Measurements from ENCODE around the gene ITGA5.

Gene ITGA5

DNA sequence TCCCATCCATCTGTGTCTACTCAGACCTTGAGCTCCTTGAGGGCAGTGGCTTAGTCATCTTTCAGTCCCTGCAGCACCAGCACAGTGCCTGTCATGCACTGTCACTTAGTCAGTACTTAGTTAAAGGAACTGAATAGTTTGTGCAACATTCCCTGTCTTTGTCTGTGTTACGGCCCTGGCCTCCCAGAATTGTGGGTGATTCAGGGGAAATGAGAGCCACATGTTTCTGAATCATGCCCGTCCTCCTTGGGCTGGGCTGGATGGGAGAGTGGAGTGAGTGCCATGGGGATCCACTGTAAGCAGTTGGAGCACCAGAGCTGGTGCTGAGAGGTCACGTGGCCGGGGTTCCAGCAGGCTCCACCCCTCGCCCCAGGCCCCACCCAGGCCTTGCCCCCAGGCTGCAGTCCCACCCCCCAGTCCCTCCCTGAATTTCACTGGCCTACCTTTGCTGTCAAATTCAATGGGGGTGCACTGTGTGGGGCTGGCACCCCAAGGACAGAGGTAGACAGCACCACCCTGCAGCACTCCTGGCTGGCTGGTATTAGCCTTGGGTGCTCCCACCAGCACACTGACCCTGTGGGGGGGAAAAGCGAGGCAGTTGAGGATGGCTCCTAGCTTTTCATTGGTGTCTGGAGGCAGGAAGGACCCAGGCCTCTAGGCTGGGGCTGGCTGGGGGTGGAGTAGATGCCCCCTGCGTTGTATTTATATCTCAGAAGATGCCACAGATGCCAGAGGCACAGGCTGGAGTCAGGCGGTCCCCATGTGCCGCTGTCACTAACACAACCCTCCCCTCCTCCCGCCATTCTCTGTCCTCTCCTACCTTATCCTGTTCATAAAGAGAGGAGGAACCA, 7.5 kb downstream of the ITGA5 start:
- DNase-seq (ENCODE audit: low spot score): peak; percentile 99

DNA sequence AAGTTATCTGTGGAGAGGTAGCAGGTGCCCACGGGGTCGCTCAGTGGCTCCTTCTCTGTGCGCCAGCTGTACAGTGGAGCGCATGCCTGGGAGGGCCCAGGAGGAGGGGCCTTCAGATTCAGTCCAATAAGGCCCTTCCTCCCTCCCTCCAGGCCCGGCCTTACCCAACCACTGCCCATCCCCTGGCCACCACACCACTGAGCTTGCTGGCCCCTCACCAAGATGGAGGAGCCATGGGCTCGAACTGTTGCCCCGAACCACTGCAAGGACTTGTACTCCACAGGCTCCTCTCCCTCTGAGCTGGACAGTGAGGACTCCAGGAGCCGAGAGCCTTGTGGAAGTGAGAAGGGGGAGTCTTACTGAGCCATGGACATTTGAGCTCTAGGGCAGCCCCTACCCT, 9.8 kb downstream of the ITGA5 start:
- DNase-seq (ENCODE audit: low spot score): no peak

GRCh38 chr12:54407183-54407905, 11.7 kb downstream of the ITGA5 start:
- DNase-seq (ENCODE audit: low spot score): no peak

GRCh38 chr12:54405573-54405972, 13.5 kb downstream of the ITGA5 start:
- DNase-seq (ENCODE audit: low spot score): no peak

DNA sequence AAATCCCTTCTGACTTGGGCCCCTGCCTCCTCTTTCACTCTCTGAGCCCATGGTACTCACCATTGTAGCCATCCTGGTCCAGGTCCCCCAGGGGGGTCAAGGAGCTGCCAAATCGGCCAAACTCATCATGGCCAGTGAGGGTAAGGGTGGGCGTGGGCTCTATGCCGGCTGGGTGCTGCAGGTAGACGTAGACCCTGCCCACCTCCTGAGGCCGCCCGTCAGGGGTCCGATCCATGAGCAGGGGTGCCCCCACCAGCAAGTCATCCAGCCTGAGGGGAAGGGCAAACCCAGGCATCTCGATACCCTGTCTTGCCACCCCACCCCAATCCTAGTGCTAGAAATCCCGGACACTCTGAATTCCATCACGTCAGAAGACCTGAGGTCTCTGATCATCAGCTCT, 14.0 kb downstream of the ITGA5 start:
- DNase-seq (ENCODE audit: low spot score): no peak

- DNase-seq (ENCODE audit: low spot score): no peak
These were observed 14.7 kb downstream of the ITGA5 start for GRCh38 chr12:54404061-54405004.

DNA sequence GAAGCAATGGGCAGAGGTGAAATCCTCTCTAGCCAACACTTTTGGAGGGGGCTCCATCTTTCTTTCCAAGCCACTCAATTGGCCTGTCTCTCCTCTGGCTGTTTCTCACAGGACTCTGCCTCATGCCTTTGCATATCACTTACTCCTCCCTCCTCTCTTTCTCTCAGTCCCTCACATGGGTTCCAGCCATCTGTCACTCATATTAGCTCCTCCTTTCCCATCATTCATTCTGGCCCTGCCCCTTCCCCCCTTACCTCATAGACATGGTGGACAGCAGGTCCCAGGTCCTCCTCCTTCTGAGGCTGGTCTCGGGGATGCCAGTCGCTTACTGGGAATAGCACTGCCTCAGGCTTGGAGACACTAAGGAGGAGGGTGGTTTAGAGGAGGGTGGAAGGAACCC, 17.9 kb downstream of the ITGA5 start:
- no peak for DNase-seq (ENCODE audit: low spot score)

GRCh38 chr12:54398995-54399793, 19.9 kb downstream of the ITGA5 start:
- peak; percentile 79 for DNase-seq (ENCODE audit: low spot score)

DNA sequence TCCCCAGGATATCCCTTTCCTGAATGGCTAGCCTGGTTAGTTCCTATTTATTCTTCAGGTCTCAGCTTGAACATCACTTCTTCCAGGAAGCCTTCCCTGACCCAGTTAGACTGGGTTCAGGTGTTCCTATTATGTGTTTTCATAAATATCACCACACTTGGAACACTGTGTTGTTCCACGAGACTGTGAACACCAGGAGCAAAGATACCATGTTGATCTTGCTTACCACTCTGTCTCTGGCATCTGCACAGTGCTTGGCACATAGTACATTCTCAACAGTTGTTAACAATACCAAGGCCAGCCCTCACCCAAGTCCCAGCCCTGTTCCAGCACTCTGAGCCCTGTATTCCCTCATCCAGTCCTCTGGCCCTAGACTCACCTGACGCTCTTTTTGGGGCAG, 20.8 kb downstream of the ITGA5 start:
- DNase-seq (ENCODE audit: low spot score): no peak

- DNase-seq (ENCODE audit: low spot score): no peak
These were observed 21.9 kb downstream of the ITGA5 start for GRCh38 chr12:54397157-54397556.

- DNase-seq (ENCODE audit: low spot score): no peak
These were observed 23.5 kb downstream of the ITGA5 start for GRCh38 chr12:54395545-54395944.

DNA sequence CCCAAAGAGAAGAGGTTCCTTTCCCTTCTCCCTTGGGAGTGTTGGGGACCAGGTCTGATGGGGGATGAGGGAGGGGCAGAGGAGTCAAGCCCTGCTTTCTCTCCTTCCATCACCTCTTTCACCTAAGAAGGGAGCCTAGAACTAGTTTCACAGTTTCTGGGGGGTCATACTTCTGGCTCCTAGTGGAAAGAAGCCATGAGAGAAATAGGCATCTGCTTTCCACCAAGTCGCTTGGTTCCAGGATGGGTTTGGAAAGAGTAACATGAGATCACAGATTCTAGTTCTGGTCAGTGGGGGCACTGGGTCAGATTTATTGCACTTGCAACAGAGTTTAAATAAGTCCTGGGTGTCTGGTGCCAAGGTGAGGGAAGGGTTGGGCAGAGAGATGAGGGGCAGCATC, 24.1 kb downstream of the ITGA5 start:
- no peak for DNase-seq (ENCODE audit: low spot score)

- DNase-seq (ENCODE audit: low spot score): no peak
These were observed 24.8 kb downstream of the ITGA5 start for GRCh38 chr12:54394281-54394719.

DNA sequence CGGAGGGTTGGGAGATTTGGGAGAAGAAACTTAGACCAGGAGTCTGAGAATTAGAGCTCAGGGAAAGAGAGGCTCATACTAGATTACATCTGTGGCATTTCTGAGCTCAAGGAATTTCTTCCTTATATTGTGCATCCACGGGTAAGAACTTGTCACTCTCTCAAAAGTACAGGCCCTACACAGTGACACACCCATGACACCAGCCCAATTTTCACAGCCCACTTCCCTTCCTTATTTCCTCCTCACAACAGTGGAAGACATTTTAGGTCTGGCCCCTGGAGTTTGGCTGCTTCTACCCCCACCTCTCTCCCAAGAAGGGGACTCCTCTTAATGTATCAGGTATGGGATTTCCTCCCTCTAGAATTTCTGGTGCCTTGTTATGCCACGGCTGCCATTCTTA, 25.3 kb downstream of the ITGA5 start:
- no peak for DNase-seq (ENCODE audit: low spot score)

DNA sequence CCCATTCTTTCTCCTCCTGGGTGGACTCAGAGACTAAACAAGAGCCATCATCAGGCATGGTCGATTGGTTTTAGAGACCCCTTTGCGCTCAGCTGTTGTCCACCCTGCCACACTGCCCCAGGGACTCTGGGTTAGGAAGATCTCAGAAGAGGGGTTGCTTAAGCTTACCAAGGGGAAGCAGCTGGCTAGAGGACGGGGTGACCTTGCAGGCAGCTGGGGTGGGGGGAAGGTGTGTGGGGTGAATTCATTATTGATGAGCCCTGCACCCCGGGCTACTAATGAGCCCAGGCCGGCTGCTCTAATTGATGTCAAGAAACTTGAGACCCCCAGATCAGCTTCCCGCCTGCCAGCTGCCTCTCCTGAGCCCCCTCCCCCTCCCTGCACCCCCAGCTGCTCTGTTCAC, 25.9 kb downstream of the ITGA5 start:
- no peak for DNase-seq (ENCODE audit: low spot score)

GRCh38 chr12:54392485-54393206, 26.4 kb downstream of the ITGA5 start:
- no peak for DNase-seq (ENCODE audit: low spot score)

DNA sequence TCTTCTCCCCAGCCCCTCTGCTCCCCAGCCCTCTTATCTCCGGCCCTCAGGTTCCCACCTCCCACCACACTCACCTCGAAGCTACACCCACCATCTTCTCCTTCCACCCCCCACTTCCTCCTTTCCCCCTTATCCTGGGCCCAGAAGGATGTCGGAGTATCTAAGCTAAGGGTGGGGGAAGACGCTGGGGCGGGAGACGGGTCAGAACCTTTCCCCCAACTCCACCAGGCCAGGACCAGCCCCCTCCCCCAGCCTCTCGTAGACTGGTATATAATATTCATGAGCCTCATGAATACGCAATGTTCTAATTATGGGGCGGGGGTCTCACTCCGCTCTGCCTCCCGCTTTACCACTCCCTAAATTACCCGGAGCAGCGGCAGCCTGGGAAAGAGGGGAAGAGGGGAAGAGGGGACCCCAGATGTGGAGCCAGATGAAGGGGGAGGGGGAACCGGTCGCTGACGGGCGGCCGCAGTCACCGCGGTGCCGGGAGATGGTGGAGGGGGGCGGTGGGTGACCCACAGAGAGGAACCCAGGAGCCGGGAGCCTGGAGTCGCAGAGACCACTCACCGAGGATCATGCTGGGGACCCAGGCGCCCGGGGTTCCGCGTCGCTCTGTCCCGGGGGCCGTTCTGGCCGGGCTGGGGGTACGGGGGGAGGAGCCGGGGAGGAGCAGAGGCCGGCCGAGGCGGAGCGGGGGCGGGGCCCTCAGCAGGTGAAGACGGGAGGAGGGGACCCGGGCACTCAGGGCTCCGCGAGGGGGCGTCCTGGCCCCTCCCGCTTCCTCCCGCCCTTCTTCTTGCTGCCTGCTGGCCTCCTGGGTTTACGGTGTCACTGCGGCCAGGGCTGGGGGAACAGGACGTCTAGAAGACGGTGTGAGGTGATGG, 28.2 kb downstream of the ITGA5 start:
- no peak for DNase-seq (ENCODE audit: low spot score)

- DNase-seq (ENCODE audit: low spot score): no peak
These were observed 28.8 kb downstream of the ITGA5 start for GRCh38 chr12:54390176-54390667.

GRCh38 chr12:54389607-54390175, 29.4 kb downstream of the ITGA5 start:
- no peak for DNase-seq (ENCODE audit: low spot score)

Data from kidney capillary endothelial cell (primary cell).